Activated T-helper 1 cell treated with Interleukin-2 at 50 U/mL for 16 hours (primary cell): Measurements from ENCODE around the gene AEBP2.
"Not testable (repeated sequence)": the region's sequence is repeated elsewhere in the genome, so short reads cannot be mapped to it uniquely, and the experiment has no call there.

Source experiments
- DNase-seq: peaks from one replicate; pipeline ENCODE4 v3.0.0-alpha.2; 2020; ENCODE audit warnings: low read depth

AEBP2 gene

DNA sequence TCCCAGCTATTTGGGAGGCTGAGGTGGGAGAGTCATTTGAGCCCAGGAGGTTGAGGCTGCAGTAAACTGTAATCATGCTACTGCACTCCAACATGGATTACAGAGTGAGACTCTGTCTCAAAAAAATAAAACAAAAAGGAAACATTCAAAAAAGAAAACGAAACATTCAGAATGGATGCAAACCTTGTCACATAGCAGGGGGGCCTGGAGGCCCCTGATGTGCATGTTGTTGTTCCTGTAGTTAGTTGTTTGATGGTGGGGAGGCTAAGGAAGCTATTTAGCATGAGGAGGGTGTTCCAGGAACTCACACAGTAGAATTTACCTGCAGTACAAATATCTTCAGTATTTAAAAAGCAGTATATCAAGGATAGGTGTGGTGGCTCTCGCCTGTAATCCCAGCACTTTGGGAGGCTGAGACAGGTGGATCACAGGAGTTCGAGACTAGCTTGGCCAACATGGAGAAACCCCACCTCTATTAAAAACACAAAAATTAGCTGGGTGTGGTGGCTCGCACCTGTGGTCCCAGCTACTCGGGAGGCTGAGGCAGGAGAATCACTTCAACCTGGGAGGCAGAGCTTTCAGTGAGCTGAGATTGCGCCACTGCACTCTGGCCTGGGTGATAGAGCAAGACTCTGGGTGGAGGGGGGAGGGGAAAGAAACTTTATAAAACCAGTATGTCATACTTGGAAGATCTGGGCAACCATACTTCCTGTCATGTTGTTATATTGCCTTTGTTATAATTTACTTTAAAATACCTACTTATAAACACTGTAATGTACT lies 17.6 kb upstream of the AEBP2 start:
- no peak for DNase-seq

DNA sequence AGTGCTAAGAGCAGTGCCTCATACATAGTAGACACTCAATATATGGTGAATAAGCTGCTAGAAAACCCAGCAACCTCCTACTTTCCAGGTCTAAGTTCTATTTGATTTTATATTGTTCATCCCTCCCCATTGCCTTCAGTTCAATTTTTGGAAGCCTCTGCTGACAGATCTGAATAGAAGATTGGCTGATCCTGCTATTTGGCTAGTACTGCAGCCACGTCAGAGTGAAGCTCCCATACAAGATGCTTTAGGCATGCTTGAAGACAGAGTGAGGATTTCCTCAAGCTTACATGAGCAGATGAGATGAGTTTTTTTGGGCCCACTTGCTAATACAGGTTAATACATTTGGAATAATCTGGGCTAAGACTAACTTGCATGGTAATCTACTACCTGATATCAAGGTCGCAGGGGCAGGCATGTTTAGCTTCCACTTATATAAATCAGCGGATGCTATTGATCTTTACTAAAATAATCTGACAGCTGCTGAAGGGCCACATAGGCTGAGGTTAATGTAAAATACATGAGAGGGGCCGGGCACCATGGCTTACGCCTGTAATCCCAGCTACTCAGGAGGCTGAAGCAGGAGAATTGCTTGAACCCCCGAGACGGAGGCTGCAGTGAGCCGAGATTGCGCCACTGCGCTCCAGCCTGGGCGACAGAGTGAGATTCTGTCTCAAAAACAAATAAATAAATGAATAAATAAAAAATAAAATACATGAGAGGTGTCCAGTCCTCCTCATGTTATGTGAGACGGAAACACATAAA lies 15.9 kb upstream of the AEBP2 start:
- DNase-seq = no peak

- no peak for DNase-seq
Measured at GRCh38 chr12:19428246-19428645, 11.0 kb upstream of the AEBP2 start.

DNA sequence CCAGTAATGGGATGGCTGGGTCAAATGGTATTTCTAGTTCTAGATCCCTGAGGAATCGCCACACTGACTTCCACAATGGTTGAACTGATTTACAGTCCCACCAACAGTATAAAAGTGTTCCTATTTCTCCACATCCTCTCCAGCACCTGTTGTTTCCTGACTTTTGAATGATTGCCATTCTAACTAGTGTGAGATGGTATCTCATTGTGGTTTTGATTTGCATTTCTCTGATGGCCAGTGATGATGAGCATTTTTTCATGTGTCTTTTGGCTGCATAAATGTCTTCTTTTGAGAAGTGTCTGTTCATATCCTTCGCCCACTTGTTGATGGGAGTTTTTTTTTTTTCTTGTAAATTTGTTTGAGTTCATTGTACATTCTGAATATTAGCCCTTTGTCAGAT lies 9.8 kb upstream of the AEBP2 start:
- not testable (repeated sequence) for DNase-seq

- DNase-seq = no peak
Measured at GRCh38 chr12:19430988-19431387, 8.3 kb upstream of the AEBP2 start.

- DNase-seq = no peak
Measured at GRCh38 chr12:19431407-19432308, 7.6 kb upstream of the AEBP2 start.

GRCh38 chr12:19432309-19433170 lies 6.8 kb upstream of the AEBP2 start:
- DNase-seq = no peak

DNA sequence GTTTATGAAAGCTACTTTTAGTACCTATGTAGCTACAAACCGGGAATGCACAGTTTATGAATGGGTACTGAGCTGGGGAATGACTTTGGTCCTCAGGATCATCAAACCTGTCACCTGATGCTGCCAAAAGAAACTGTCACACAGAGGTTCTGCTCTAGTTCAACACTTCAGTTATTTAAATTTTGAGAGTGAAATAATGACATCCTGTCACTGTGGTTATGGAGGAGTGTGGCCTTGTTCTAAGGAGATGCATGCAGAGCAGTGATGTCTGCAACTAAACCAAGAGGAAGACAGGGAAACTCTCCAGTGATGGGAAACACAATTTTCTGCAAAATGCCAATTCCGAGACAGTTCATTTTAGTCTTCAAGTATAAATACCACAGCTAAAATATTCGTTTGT lies 4.8 kb upstream of the AEBP2 start:
- no peak for DNase-seq

DNA sequence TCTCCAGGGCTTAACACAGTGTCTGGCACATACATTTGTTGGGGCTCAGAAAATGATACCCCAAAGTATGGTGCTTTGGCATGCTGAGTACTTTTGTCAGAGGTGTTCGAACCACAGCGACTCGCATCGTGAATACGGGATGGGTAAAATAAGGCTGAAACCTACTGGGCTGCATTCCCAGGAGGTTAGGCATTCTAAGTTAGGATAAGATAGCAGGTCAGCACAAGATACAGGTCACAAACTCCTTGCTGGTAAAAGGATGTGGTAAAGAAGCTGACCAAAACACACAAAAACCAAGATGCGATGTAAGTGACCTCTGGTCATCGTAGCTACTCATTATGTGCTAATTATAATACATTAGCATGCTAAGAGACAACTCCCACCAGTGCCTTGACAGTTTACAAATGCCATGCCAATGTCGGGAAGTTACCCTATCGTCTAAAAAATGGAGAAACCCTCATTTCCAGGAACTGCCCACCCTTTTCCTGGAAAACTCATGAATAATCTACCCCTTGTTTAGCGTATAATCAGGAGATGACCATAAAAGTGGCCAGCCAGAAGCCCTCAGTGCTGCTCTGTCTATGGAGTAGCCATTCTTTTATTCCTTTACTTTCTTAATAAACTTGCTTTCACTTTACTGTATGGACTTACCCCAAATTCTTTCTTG lies 3.3 kb upstream of the AEBP2 start:
- no peak for DNase-seq

DNA sequence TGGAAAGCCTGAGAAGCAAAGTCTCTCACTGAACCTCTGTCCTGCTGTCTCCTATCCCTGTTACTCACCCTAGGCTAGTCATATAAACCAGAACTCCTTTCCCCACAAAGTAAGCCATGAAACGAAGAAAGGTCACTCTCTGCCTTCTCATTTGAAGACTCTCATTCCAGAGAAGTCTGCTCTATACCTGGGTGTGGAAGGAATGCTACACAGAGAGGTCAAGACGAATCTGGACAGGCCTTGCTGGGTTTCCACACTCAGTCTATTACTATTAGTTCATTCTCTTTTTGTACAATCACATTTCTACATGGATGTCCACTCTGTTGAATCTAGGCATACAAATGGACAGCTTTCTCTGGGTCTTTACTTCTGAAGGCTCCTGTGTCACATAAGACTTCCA lies 2.4 kb upstream of the AEBP2 start:
- DNase-seq = no peak

GRCh38 chr12:19437996-19438395 lies 1.3 kb upstream of the AEBP2 start:
- DNase-seq = no peak

- peak; percentile 32 for DNase-seq
Measured at GRCh38 chr12:19440019-19440858, 947 bp downstream of the AEBP2 start.

DNA sequence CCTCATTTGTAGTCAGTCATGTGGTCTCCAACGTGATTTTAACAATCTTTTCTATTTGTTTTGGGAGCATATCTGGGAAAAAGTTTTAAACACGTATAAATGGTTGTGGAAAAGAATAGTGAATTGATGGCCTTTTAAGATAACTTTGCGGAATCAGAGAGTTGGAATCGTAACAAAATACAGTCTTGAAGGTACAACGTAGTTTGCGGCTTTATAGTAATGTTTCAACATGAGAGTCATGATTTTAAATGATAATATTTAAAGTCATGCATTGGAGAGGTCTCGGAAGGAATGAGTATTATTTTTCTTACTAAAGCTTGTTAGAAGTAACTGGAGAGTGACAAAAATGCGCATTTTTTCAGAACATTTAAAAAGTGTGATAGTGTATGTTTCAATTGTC lies 1.6 kb downstream of the AEBP2 start:
- DNase-seq = no peak

DNA sequence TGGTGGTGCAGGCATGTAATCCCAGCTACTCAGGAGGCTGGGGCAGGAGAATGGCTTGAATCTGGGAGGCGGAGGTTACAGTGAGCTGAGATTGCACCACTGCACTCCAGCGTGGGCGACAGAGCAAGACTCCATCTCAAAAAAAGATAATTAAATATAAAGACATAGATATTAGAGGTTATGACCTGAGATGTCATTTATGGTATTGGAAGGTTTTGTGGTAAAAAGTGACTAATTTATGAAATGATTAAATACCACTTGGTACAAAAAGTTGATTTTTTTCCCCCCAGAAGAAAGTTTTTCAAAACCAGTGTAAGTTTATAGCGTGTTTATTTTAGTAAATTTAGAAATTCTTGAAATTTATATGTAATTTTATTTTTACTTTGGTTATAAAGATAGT lies 4.3 kb downstream of the AEBP2 start:
- no peak for DNase-seq

DNA sequence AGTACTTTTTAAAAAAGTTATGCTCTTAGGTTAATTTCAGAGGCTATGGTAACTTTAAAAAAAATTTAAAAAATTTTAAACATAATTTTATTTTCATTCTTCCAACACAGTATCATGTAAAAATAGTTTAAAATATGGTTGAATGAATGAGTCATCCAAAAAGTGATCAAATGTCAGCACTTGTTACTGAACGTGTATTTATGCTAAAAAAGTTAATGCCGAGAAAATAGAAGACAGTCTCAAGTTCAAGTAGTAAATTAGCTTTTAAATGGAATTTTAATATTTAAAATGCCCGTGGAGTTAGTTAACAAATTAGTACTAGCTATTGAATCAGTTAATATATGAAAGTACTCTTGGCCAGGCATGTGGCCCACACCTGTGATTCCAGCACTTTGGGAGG lies 4.8 kb downstream of the AEBP2 start:
- DNase-seq = no peak

DNA sequence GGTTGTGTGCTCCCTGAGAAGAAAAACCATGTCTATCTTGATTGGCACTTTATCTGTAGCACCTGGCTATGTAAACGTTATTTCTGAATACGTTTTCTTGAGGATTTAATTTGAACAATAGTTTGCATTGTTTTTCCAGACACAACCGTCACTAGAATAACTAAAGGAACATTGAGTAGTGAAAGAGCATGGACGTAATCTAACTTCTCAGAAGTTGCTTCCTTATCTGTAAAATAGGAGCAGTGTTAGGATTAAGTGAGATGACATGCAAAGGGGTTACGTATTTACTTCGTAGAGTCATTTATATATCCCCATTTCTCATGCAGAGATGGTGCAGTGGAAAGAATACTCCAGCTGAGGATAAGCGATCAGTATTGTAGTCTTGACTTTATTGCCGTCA lies 8.1 kb downstream of the AEBP2 start:
- no peak for DNase-seq

DNA sequence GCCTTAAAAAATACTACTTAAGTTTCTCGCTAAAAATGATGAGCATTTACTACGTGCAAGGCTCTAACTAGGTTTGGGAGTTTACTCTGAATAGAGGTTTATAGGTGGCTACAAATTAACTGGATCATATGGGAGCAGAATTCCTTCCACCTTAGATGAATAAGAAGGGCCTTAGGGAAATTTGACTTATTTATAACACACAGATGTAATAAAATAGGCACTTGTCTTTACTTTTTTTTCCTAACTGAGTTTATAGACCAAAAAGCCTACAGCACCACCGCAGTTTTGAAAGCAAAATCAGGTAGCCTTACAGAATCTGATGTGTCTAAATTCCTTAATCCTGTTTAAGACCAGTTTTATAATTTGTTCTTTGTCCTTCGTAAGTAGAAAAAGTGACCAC lies 10.5 kb downstream of the AEBP2 start:
- no peak for DNase-seq

DNA sequence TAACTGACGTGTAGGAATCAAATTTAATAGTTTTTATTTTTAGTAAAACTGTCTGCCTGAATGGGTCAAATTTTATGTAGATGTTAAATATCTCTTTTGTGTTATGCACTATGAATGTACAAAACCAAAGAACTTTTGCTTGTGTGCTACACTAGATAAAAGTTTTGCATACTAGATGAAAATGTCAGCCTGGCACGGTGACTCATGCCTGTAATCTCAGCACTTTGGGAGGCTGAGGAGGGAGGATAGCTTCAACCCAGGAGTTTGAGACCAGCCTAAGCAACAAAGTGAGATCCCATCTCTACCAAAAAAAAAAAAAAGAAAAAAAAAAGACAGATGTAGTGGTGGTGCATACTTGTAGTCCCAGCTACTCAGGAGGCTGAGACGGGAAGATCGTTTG lies 11.1 kb downstream of the AEBP2 start:
- DNase-seq = no peak

DNA sequence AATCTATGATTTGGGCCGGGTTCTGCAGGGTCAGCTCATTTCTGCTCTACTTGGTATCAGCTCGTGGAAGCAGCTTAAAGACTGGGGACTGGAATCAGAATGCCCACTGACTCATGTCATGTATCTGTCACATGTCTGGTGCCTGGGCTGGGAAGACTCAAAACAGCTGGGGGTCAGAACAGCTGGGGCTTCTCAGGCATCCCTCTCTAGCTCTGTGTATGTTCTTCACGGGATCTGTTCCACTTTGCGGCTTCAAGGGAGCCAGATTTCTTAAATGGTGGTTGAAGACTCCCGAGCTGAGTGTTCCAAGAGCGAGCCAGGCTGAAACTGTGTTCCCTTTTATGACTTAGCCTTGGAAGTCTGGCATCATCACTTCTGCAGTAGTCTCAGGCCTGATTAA lies 11.9 kb downstream of the AEBP2 start:
- DNase-seq = no peak

- DNase-seq = no peak
Measured at GRCh38 chr12:19453961-19454360, 14.7 kb downstream of the AEBP2 start.
